B cell (primary cell): ENCODE data around the gene ADCK2. TPM values are rescaled to one million over a fixed set of nuclear protein-coding genes. Genes with fewer than 3 reads are reported as not detected.

Source experiments
- ATAC-seq: fragments of 200-7000 bp; cut with Tn5 transposase; one replicate; pipeline ENCODE4 v1.10.0; 2021; ENCODE audit warnings: low read depth, mild to moderate bottlenecking, moderate number of reproducible peaks, moderate library complexity
- CTCF ChIA-PET: fragments of 350-600 bp; sonication (Branson Sonifier 250); formaldehyde crosslinking; loops from one replicate; lab custom pipeline; 2021; ENCODE audit warnings: antibody characterized with exemption, inconsistent platforms; lab: Charles Lee
- POLR2A ChIA-PET: fragments of 350-600 bp; sonication (Branson Sonifier 250); formaldehyde crosslinking; loops from one replicate; lab custom pipeline; 2021; ENCODE audit warnings: antibody characterized with exemption; lab: Charles Lee
- DNase-seq: peaks from one replicate; pipeline ENCODE4 v3.0.0; 2013
- H2AFZ ChIP-seq: 2 replicates; pipeline ENCODE4 v1.6.1; 2012; ENCODE audit warnings: mild to moderate bottlenecking, low read depth, low read length; ENCODE audit not compliant: insufficient read depth, poor library complexity, severe bottlenecking
- H3K27ac ChIP-seq, 2 donors: 1 replicate in 1 of 2; 2 replicates in 1 of 2; pipeline ENCODE4 v1.5.1; 2012 to 2013; ENCODE audit warnings: low read length in 2 of 2, mild to moderate bottlenecking in 2 of 2, moderate library complexity in 1 of 2
- H3K27me3 ChIP-seq, 4 experiments: fragments of 200-600 bp in 1 of 4; sonication (generic) in 1 of 4; replicated peaks in 1 of 4; 1 replicate in 2 of 4; 2 replicates in 2 of 4; pipeline versions ENCODE4 v1.6.1 to v1.7.0; 2013 to 2016; ENCODE audit warnings: low read length in 3 of 4, mild to moderate bottlenecking in 2 of 4, mixed read lengths in 1 of 4, moderate library complexity in 1 of 4; ENCODE audit not compliant: insufficient read depth in 4 of 4, control insufficient read depth in 3 of 4; ENCODE audit errors: control extremely low read depth in 1 of 4
- H3K36me3 ChIP-seq, 2 experiments: replicated peaks in 1 of 2; 1 replicate in 1 of 2; 2 replicates in 1 of 2; pipeline versions ENCODE4 v1.6.1 to v1.7.1; 2013; ENCODE audit warnings: low read length in 1 of 2; ENCODE audit not compliant: insufficient read depth in 2 of 2, control insufficient read depth in 1 of 2; ENCODE audit errors: control extremely low read depth in 1 of 2, extremely low read depth in 1 of 2
- H3K4me1 ChIP-seq, 2 donors: fragments of 200-600 bp in 1 of 2; sonication (generic) in 1 of 2; 1 replicate in 1 of 2; 2 replicates in 1 of 2; pipeline versions ENCODE4 v1.5.1 to v1.6.1; 2013 to 2017; ENCODE audit warnings: low read length in 2 of 2; ENCODE audit not compliant: control insufficient read depth in 2 of 2, insufficient read depth in 2 of 2
- H3K4me2 ChIP-seq: replicated peaks from 2 replicates; pipeline ENCODE3; 2012; ENCODE audit warnings: mild to moderate bottlenecking, low read depth, low read length; ENCODE audit not compliant: poor library complexity, severe bottlenecking
- H3K4me3 ChIP-seq, 5 experiments: fragments of 200-600 bp in 1 of 5; sonication (generic) in 1 of 5; 1 replicate in 3 of 5; 2 replicates in 2 of 5; pipeline versions ENCODE4 v1.5.1 to v1.7.0; 2011 to 2016; ENCODE audit warnings: low read length in 4 of 5, mild to moderate bottlenecking in 4 of 5, low read depth in 2 of 5, control low read depth in 1 of 5, moderate library complexity in 1 of 5; ENCODE audit not compliant: insufficient read depth in 1 of 5; ENCODE audit errors: control extremely low read depth in 1 of 5, extremely low read depth in 1 of 5
- H3K79me2 ChIP-seq: fragments of 200-600 bp; sonication (generic); one replicate; pipeline ENCODE4 v1.6.0; 2016; ENCODE audit warnings: low read length; ENCODE audit not compliant: control insufficient read depth, insufficient read depth
- H3K9ac ChIP-seq: fragments of 200-600 bp; sonication (generic); 2 replicates; pipeline ENCODE4 v1.6.1; 2017; ENCODE audit warnings: mild to moderate bottlenecking, low read length, moderate library complexity
- H3K9me3 ChIP-seq, 3 donors: one replicate each; pipeline versions ENCODE4 v1.6.1 to v1.7.1; 2013; ENCODE audit warnings: low read length in 2 of 3; ENCODE audit not compliant: control insufficient read depth in 2 of 3, insufficient read depth in 1 of 3; ENCODE audit errors: control extremely low read depth in 1 of 3
- H4K20me1 ChIP-seq: 2 replicates; pipeline ENCODE4 v1.6.0; 2012; ENCODE audit warnings: mild to moderate bottlenecking, low read length; ENCODE audit not compliant: insufficient read depth, control insufficient read depth, poor library complexity, severe bottlenecking
- H3K27ac Mint-ChIP-seq: one replicate; pipeline ENCODE4 v1.8.0; 2021; ENCODE audit warnings: mixed read lengths
- H3K27me3 Mint-ChIP-seq: one replicate; pipeline ENCODE4 v1.8.0; 2021; ENCODE audit warnings: mixed read lengths
- H3K4me1 Mint-ChIP-seq: one replicate; pipeline ENCODE4 v1.8.0; 2021; ENCODE audit warnings: mixed read lengths
- H3K4me3 Mint-ChIP-seq: one replicate; pipeline ENCODE4 v1.8.0; 2021; ENCODE audit warnings: mixed read lengths
- H3K9me3 Mint-ChIP-seq: one replicate; pipeline ENCODE4 v1.8.0; 2022; ENCODE audit warnings: mixed read lengths; ENCODE audit not compliant: insufficient read depth
- EZH2 ChIP-seq: IDR thresholded peaks from 2 replicates; pipeline ENCODE4 v1.6.1; 2012; ENCODE audit warnings: borderline replicate concordance, low read depth, mild to moderate bottlenecking, moderate library complexity, low read length; ENCODE audit not compliant: insufficient read depth, poor library complexity, severe bottlenecking
- WGBS: methylation state at CpG from one replicate; pipeline ENCODE4 v1.1.5; 2013; ENCODE audit warnings: missing lambda C conversion rate; ENCODE audit not compliant: insufficient coverage; 5-methylcytosine and 5-hydroxymethylcytosine counted together
- intact Hi-C: fragments of 100-400 bp; cut with micrococcal nuclease; formaldehyde crosslinking; loops from one replicate; pipeline ENCODE4 v1.10.0; 2022
- polyA plus RNA-seq: library from polyadenylated mRNA; depleted of rRNA; stranded (reverse); fragments of >200 nt; gene quantifications from 2 replicates; pipeline ENCODE4 v1.2.3, GENCODE V29; 2012
- total RNA-seq, 2 donors: library from RNA; stranded (reverse); fragments of 120-200 nt in 1 of 2; gene quantifications; 1 replicate in 1 of 2; 2 replicates in 1 of 2; pipeline versions ENCODE4 v1.2.3 to v1.2.4, GENCODE V29; 2013 to 2022
- TF ChIP-seq, protein P1 (sequence below): fragments of 200-600 bp; IDR thresholded peaks from one replicate; pipeline ENCODE4 v1.8.0; 2022; ENCODE audit warnings: antibody characterized with exemption, mild to moderate bottlenecking

The ADCK2 gene
- total and polyA plus RNA-seq, 2 donors (not counting 1 experiment from before 2014, with no cell fraction given): 13.3 to 32.6 TPM

GRCh38 chr7:140654661-140655060 is 18.1 kb upstream of the ADCK2 start:
- CTCF ChIA-PET: interaction anchor here (1.4 to 3.2 kb wide), 4 partner anchors 20 to 152 kb away, joined by 4 to 20 read pairs (median 15); no protein-coding TSS in a partner anchor

More at GRCh38 chr7:140654661-140655060, 18.1 kb upstream of the ADCK2 start:
- Histone ChIP-seq H3K27ac (no peak overlapping the region), H3K4me3 (no peak overlapping the region), H3K27me3 (peaks cover 0 to 4% (median 0%) of the 10 kb centered on the region in 4 experiments), H3K9me3 (no peaks in the 10 kb centered on the region), H3K4me1 (peaks cover 15 to 19% of the 10 kb centered on the region in 2 donors), H3K36me3 (no peaks in the 10 kb centered on the region), H3K79me2 (no peaks in the 10 kb centered on the region), H2AFZ (no peak overlapping the region), H3K4me2 (no peak overlapping the region), H3K9ac (no peak overlapping the region), H4K20me1 (no peaks in the 10 kb centered on the region)
- no peak for DNase-seq
- Mint-ChIP-seq H3K9me3 (no peaks in the 10 kb centered on the region), H3K27ac (no peak overlapping the region), H3K4me1 (peaks cover 22% of the 10 kb centered on the region), H3K4me3 (no peak overlapping the region), H3K27me3 (no peaks in the 10 kb centered on the region)
- POLR2A ChIA-PET: no interaction called here
- 100% methylated on average over 4 of the region's 4 CpGs for WGBS
- TF ChIP-seq, protein P1, sequence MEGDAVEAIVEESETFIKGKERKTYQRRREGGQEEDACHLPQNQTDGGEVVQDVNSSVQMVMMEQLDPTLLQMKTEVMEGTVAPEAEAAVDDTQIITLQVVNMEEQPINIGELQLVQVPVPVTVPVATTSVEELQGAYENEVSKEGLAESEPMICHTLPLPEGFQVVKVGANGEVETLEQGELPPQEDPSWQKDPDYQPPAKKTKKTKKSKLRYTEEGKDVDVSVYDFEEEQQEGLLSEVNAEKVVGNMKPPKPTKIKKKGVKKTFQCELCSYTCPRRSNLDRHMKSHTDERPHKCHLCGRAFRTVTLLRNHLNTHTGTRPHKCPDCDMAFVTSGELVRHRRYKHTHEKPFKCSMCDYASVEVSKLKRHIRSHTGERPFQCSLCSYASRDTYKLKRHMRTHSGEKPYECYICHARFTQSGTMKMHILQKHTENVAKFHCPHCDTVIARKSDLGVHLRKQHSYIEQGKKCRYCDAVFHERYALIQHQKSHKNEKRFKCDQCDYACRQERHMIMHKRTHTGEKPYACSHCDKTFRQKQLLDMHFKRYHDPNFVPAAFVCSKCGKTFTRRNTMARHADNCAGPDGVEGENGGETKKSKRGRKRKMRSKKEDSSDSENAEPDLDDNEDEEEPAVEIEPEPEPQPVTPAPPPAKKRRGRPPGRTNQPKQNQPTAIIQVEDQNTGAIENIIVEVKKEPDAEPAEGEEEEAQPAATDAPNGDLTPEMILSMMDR: no peak
- TF ChIP-seq EZH2: no peak
- intact Hi-C loops: no loop called here
- no peak for ATAC-seq
